ENCODE measurements around the gene GRIN2A.

Gene GRIN2A

DNA sequence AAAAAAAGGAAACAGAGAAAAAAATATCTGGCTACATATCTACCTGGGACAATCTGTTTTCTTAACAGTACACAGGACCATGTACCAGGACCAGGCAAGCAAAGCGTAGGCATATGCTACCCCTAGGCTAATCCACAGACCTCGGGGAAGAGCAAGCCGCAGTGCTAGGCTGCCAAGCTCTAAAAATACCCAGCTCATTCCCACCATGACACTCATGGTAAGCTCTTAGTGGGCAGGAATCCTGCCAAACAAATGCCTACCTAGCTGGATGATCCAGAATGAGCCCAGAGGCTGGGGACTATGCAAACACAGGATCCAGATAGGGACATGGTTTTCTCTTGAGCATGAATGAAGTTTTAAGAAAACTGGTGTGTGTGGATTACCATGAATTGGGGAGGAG is 95.6 kb downstream of the GRIN2A start:
- Histone ChIP-seq H3K36me3 (ENCODE audit: insufficient read depth, low read length) (no peaks in the 10 kb centered on the region), H3K9ac (ENCODE audit: insufficient read length) (no peak overlapping the region), H3K4me3 (no peak overlapping the region), H3K9me3 (ENCODE audit: low read depth, low read length) (no peaks in the 10 kb centered on the region), H3K27ac (no peak overlapping the region)
- DNase-seq (ENCODE audit: low read depth, low spot score), result no peak
- TF ChIP-seq POLR2AphosphoS5 (IDR thresholded peaks at IDR 0.05; ENCODE audit: borderline replicate concordance, low read depth, low read length) (no peak), EZH2 (IDR thresholded peaks at IDR 0.05) (no peak), FOXP2 (optimal IDR thresholded peaks at IDR 0.05; ENCODE audit: control extremely low read depth, extremely low read length, insufficient read depth) (no peak)

DNA sequence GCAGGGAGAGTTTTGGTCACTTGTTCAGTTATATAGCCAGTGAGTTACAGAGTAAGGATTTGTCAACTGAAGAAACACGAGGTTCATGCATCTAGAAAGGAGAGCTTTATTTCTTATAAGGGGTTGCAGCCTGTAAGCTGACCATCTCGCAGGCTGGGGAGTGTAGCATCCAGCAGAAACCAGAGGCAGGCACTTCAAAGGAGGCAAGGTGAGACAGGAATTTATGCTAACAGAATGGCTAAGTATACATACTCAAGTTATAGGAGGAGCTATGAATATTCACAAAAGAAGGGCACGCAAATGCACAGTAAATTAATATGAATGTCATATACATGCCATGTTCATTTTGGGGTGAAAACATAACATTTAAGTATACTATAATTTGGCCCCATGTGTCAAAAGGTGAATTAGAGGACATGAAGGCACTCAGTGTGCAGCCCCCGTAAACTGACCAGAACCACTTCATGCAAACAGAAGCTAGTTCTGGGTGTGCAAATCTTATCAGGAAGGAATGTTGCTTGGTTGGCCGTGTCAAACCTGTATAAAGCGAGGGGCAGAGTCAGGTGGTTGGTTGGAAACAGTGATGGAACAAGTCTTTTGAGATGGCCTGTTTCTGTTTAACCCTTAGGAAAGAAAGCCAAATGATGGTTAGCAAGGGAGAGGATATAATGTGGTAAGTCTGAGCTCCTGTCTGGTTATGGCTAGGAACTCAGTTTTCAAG is 97.0 kb downstream of the GRIN2A start:
- TF ChIP-seq EZH2 (IDR thresholded peaks at IDR 0.05), result no peak
- no peak for TF ChIP-seq POLR2AphosphoS5 (IDR thresholded peaks at IDR 0.05; ENCODE audit: borderline replicate concordance, low read depth, low read length)
- no peak for TF ChIP-seq FOXP2 (optimal IDR thresholded peaks at IDR 0.05; ENCODE audit: control extremely low read depth, extremely low read length, insufficient read depth)
- no peak for DNase-seq (ENCODE audit: low read depth, low spot score)
- H3K36me3 ChIP-seq (ENCODE audit: insufficient read depth, low read length), result no peaks in the 10 kb centered on the region
- H3K9me3 ChIP-seq (ENCODE audit: low read depth, low read length), result no peaks in the 10 kb centered on the region
- no peak overlapping the region for H3K27ac ChIP-seq
- H3K9ac ChIP-seq (ENCODE audit: insufficient read length), result no peak overlapping the region
- H3K4me3 ChIP-seq, result no peak overlapping the region

- no peaks in the 10 kb centered on the region for H3K9me3 ChIP-seq (ENCODE audit: low read depth, low read length)
- no peak overlapping the region for H3K9ac ChIP-seq (ENCODE audit: insufficient read length)
- TF ChIP-seq EZH2 (IDR thresholded peaks at IDR 0.05) (no peak), FOXP2 (optimal IDR thresholded peaks at IDR 0.05; ENCODE audit: control extremely low read depth, extremely low read length, insufficient read depth) (no peak), POLR2AphosphoS5 (IDR thresholded peaks at IDR 0.05; ENCODE audit: borderline replicate concordance, low read depth, low read length) (no peak)
- no peak overlapping the region for H3K27ac ChIP-seq
- no peak for DNase-seq (ENCODE audit: low read depth, low spot score)
- H3K4me3 ChIP-seq, result no peak overlapping the region
- H3K36me3 ChIP-seq (ENCODE audit: insufficient read depth, low read length), result no peaks in the 10 kb centered on the region
Measured at GRCh38 chr16:10083301-10083700, 98.9 kb downstream of the GRIN2A start.

DNA sequence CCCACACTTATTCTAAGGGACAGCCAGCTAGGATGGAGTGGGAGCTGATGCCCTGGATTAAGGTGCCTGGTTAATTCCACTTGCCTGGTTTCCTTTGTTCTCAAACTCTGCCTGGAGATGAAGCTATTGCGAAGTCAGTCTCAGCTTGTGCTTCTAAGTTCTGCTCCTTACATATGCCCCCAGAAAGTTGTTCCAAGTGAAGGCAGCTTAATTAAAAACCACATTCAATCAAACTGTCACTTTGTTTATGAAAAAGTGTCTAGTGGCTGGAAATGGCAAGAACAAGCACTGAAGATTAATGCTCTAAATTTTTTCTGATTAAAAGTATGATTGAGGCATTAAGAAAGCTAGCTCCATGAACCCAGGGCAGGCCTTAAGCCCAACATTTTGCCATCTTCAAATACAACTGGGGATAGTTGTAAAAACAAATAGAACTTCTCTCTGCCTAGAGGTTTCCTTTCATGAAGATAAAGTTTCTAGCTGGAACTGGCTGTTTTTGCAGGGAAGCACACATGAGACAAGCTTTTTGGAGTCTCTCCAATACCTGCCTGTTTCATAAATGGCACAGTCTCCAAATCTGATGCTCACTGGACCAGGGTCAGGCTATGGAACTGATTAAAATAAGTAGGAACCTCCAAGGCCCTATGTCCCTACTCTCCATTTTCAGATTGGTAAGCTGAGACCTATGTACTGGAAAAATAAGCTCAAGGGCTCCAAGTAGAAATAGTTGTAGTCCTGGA is 100.9 kb downstream of the GRIN2A start:
- H3K4me3 ChIP-seq, result no peak overlapping the region
- no peak for TF ChIP-seq EZH2 (IDR thresholded peaks at IDR 0.05)
- TF ChIP-seq POLR2AphosphoS5 (IDR thresholded peaks at IDR 0.05; ENCODE audit: borderline replicate concordance, low read depth, low read length), result no peak
- TF ChIP-seq FOXP2 (optimal IDR thresholded peaks at IDR 0.05; ENCODE audit: control extremely low read depth, extremely low read length, insufficient read depth), result no peak
- DNase-seq (ENCODE audit: low read depth, low spot score), result no peak
- no peaks in the 10 kb centered on the region for H3K36me3 ChIP-seq (ENCODE audit: insufficient read depth, low read length)
- H3K9me3 ChIP-seq (ENCODE audit: low read depth, low read length), result no peaks in the 10 kb centered on the region
- H3K9ac ChIP-seq (ENCODE audit: insufficient read length), result no peak overlapping the region
- no peak overlapping the region for H3K27ac ChIP-seq

- no peak overlapping the region for H3K9ac ChIP-seq (ENCODE audit: insufficient read length)
- no peak for DNase-seq (ENCODE audit: low read depth, low spot score)
- H3K9me3 ChIP-seq (ENCODE audit: low read depth, low read length), result no peaks in the 10 kb centered on the region
- no peak overlapping the region for H3K4me3 ChIP-seq
- H3K36me3 ChIP-seq (ENCODE audit: insufficient read depth, low read length), result no peaks in the 10 kb centered on the region
- H3K27ac ChIP-seq, result no peak overlapping the region
- TF ChIP-seq EZH2 (IDR thresholded peaks at IDR 0.05) (no peak), FOXP2 (optimal IDR thresholded peaks at IDR 0.05; ENCODE audit: control extremely low read depth, extremely low read length, insufficient read depth) (no peak), POLR2AphosphoS5 (IDR thresholded peaks at IDR 0.05; ENCODE audit: borderline replicate concordance, low read depth, low read length) (no peak)
Measured at GRCh38 chr16:10080051-10080772, 102.0 kb downstream of the GRIN2A start.

- no peak for DNase-seq (ENCODE audit: low read depth, low spot score)
- no peaks in the 10 kb centered on the region for H3K9me3 ChIP-seq (ENCODE audit: low read depth, low read length)
- no peak overlapping the region for H3K4me3 ChIP-seq
- no peaks in the 10 kb centered on the region for H3K36me3 ChIP-seq (ENCODE audit: insufficient read depth, low read length)
- TF ChIP-seq POLR2AphosphoS5 (IDR thresholded peaks at IDR 0.05; ENCODE audit: borderline replicate concordance, low read depth, low read length) (no peak), FOXP2 (optimal IDR thresholded peaks at IDR 0.05; ENCODE audit: control extremely low read depth, extremely low read length, insufficient read depth) (no peak), EZH2 (IDR thresholded peaks at IDR 0.05) (no peak)
- H3K9ac ChIP-seq (ENCODE audit: insufficient read length), result no peak overlapping the region
- no peak overlapping the region for H3K27ac ChIP-seq
Measured at GRCh38 chr16:10078541-10078949, 103.7 kb downstream of the GRIN2A start.

DNA sequence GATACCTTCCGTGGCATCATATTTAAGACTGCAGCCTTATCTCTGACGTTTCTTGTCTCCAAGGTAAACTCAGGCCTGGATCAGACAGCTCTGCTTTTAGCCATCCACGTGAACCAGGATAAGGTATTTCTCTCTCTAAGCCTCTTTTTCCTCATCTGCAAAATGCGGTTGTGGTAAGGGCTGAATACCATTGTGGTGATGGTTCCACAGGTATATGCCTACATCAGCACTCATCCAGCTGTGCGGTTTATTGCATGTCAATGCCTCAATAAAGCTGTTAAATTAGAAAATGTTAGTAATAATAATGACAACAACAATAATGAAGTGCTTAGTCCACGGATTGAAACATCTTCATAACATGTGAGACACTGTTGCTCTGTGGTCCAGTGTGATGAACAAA is 104.4 kb downstream of the GRIN2A start:
- H3K36me3 ChIP-seq (ENCODE audit: insufficient read depth, low read length), result no peaks in the 10 kb centered on the region
- DNase-seq (ENCODE audit: low read depth, low spot score), result no peak
- H3K4me3 ChIP-seq, result no peak overlapping the region
- H3K9ac ChIP-seq (ENCODE audit: insufficient read length), result no peak overlapping the region
- no peaks in the 10 kb centered on the region for H3K9me3 ChIP-seq (ENCODE audit: low read depth, low read length)
- no peak overlapping the region for H3K27ac ChIP-seq
- no peak for TF ChIP-seq POLR2AphosphoS5 (IDR thresholded peaks at IDR 0.05; ENCODE audit: borderline replicate concordance, low read depth, low read length)
- TF ChIP-seq EZH2 (IDR thresholded peaks at IDR 0.05), result no peak
- no peak for TF ChIP-seq FOXP2 (optimal IDR thresholded peaks at IDR 0.05; ENCODE audit: control extremely low read depth, extremely low read length, insufficient read depth)

GRCh38 chr16:10076037-10076436 is 106.2 kb downstream of the GRIN2A start:
- no peak for DNase-seq (ENCODE audit: low read depth, low spot score)
- TF ChIP-seq EZH2 (IDR thresholded peaks at IDR 0.05), result no peak
- TF ChIP-seq FOXP2 (optimal IDR thresholded peaks at IDR 0.05; ENCODE audit: control extremely low read depth, extremely low read length, insufficient read depth), result no peak
- no peak for TF ChIP-seq POLR2AphosphoS5 (IDR thresholded peaks at IDR 0.05; ENCODE audit: borderline replicate concordance, low read depth, low read length)
- Histone ChIP-seq H3K36me3 (ENCODE audit: insufficient read depth, low read length) (no peaks in the 10 kb centered on the region), H3K9me3 (ENCODE audit: low read depth, low read length) (no peaks in the 10 kb centered on the region), H3K27ac (no peak overlapping the region), H3K9ac (ENCODE audit: insufficient read length) (no peak overlapping the region), H3K4me3 (no peak overlapping the region)

Data from SK-N-MC (cell line).